K562 (cell line): ENCODE results near the gene MYADM. TPM values are rescaled to one million over a fixed set of nuclear protein-coding genes. Genes with fewer than 3 reads are reported as not detected.

Source experiments
- ZNF318 ChIP-seq, 2 experiments: fragments of 450-650 bp; IDR thresholded peaks; 2 replicates each; pipeline ENCODE4 v1.6.1; 2016; ENCODE audit warnings: mild to moderate bottlenecking in 2 of 2, borderline replicate concordance in 1 of 2, low read depth in 1 of 2, moderate library complexity in 1 of 2
- polyA plus RNA-seq, 8 experiments: library from polyadenylated mRNA; depleted of rRNA in 4 of 8; stranded (reverse) in 5 of 8; unstranded in 3 of 8; fragments of >200 nt; fragmentation: Nextera tagmentation in 2 of 8; fragmentation: Illumina TruSeq in 1 of 8; extraction: Ambion mirVana in 2 of 8; extraction: Trizol in 1 of 8; gene quantifications; 2 replicates each; pipeline versions ENCODE4 v1.2.1 to v1.2.3, GENCODE V29; 2011 to 2014; ENCODE audit warnings: inconsistent platforms in 1 of 8, missing spikeins in 1 of 8
- total RNA-seq, 7 experiments: library from RNA; depleted of rRNA in 6 of 7; stranded (reverse); fragments of >200 nt in 6 of 7; fragmentation: Illumina TruSeq in 2 of 7; extraction: Trizol in 2 of 7; gene quantifications; 2 replicates each; pipeline versions ENCODE4 v1.2.1 to v1.2.3, GENCODE V29; 2011 to 2021; ENCODE audit warnings: low replicate concordance in 1 of 7

Gene MYADM
- total and polyA plus RNA-seq, 9 of the 15 experiments (the other 6 are each of a cell fraction or from before 2014, with no cell fraction given) = 4.5 to 70.3 (median 14.4) TPM

GRCh38 chr19:53907690-53908089 lies 40.0 kb downstream of the MYADM start (continued):
- no peak for TF ChIP-seq ZNF318 (IDR thresholded peaks at IDR 0.05; ENCODE audit: borderline replicate concordance in 1 of 2, low read depth in 1 of 2)
